Gastroesophageal sphincter (tissue), 3 donors: Measurements from ENCODE around the gene CERK.

Source experiments
- POLR2A ChIP-seq, 2 donors: fragments of 450-650 bp; IDR thresholded peaks; one replicate each; pipeline ENCODE4 v1.6.1; 2017; ENCODE audit warnings: antibody characterized with exemption in 2 of 2, mild to moderate bottlenecking in 2 of 2, moderate library complexity in 1 of 2
- TF ChIP-seq, protein P1 (sequence below), 4 experiments: fragments of 200-600 bp in 2 of 4; fragments of 450-650 bp in 2 of 4; sonication (generic) in 1 of 4; IDR thresholded peaks; one replicate each; pipeline ENCODE4 v1.5.1; 2017 to 2019; ENCODE audit warnings: antibody characterized with exemption in 4 of 4, mild to moderate bottlenecking in 2 of 4, moderate library complexity in 2 of 4

DNA sequence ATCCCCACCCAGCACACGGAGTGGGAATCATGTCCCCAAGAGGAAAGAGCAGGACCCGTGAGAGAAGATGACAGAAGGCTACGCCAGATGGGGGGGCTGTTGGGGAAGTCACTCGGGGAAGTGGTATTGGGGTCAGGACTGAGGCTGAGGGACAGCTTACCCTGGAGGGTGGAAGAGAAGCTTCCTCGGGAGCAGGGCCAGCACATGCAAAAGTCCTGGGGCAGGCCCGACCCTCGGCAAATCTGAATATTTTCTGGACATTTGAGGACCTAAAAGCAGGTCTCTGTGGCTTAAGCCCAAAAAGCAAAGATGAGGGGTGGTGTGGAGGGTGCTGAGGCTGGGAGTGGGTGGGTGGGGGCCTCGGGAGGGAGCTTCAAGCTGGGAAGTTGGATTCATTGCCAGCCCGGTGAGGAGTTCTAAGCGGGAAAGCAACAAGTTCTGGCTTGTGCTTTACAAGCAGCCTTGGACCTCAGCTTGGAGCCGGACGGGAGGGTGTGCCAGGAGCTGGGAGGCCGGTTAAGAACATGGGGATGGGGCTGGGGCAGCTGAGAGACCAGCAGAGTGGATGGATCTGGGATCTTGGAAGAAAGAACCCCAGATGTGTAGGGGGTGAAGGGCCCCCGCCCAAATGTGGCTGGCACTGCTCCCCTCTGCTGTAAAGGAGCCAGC lies 83.0 kb downstream of the CERK start:
- TF ChIP-seq POLR2A (IDR thresholded peaks at IDR 0.05), result no peak
- TF ChIP-seq, protein P1, sequence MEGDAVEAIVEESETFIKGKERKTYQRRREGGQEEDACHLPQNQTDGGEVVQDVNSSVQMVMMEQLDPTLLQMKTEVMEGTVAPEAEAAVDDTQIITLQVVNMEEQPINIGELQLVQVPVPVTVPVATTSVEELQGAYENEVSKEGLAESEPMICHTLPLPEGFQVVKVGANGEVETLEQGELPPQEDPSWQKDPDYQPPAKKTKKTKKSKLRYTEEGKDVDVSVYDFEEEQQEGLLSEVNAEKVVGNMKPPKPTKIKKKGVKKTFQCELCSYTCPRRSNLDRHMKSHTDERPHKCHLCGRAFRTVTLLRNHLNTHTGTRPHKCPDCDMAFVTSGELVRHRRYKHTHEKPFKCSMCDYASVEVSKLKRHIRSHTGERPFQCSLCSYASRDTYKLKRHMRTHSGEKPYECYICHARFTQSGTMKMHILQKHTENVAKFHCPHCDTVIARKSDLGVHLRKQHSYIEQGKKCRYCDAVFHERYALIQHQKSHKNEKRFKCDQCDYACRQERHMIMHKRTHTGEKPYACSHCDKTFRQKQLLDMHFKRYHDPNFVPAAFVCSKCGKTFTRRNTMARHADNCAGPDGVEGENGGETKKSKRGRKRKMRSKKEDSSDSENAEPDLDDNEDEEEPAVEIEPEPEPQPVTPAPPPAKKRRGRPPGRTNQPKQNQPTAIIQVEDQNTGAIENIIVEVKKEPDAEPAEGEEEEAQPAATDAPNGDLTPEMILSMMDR (IDR thresholded peaks at IDR 0.05), result no peak
